WTC11 (cell line): ENCODE data around the gene CARMIL1.

Source experiments
- AFF4 ChIP-seq: sonication (generic); formaldehyde crosslinking; IDR thresholded peaks from 2 replicates; pipeline ENCODE4 v1.8.1; 2023; ENCODE audit warnings: mild to moderate bottlenecking, missing genetic modification reagents, borderline replicate concordance
- CBFB ChIP-seq: sonication (generic); formaldehyde crosslinking; IDR thresholded peaks from 2 replicates; pipeline ENCODE4 v1.8.1; 2022; ENCODE audit warnings: mild to moderate bottlenecking, low read depth, missing genetic modification reagents
- CDX4 ChIP-seq: fragments of 250-450 bp; sonication (Bioruptor Pico); IDR thresholded peaks from 2 replicates; pipeline ENCODE4 v1.9.0; 2021; ENCODE audit warnings: moderate library complexity, mild to moderate bottlenecking, inconsistent platforms, borderline replicate concordance
- CTCF ChIP-seq: fragments of 200-600 bp; IDR thresholded peaks from 2 replicates; pipeline ENCODE4 v1.8.0; 2022; ENCODE audit warnings: antibody characterized with exemption
- FOXJ3 ChIP-seq: sonication (generic); formaldehyde crosslinking; IDR thresholded peaks from 2 replicates; pipeline ENCODE4 v1.9.0; 2021; ENCODE audit warnings: missing genetic modification reagents, mild to moderate bottlenecking, borderline replicate concordance
- SMAD3 ChIP-seq: sonication (generic); formaldehyde crosslinking; IDR thresholded peaks from 2 replicates; pipeline ENCODE4 v1.8.0; 2022; ENCODE audit warnings: missing genetic modification reagents, mild to moderate bottlenecking, borderline replicate concordance
- ZMAT4 ChIP-seq: fragments of 250-450 bp; sonication (Bioruptor Pico); IDR thresholded peaks from 2 replicates; pipeline ENCODE4 v1.9.0; 2021; ENCODE audit warnings: mild to moderate bottlenecking
- ZNF232 ChIP-seq: sonication (generic); formaldehyde crosslinking; IDR thresholded peaks from 2 replicates; pipeline ENCODE4 v1.8.0; 2022; ENCODE audit warnings: mild to moderate bottlenecking, missing genetic modification reagents
- ZNF423 ChIP-seq: fragments of 250-450 bp; sonication (Bioruptor Pico); IDR thresholded peaks from 2 replicates; pipeline ENCODE4 v2.1.2; 2022; ENCODE audit warnings: mild to moderate bottlenecking, moderate library complexity

- TF ChIP-seq CTCF (no peak), ZNF423 (CRISPR knock-in tag) (no peak), FOXJ3 (CRISPR knock-in tag) (no peak), CBFB (CRISPR knock-in tag) (no peak), ZMAT4 (CRISPR knock-in tag) (no peak), SMAD3 (no peak), AFF4 (CRISPR knock-in tag) (no peak), CDX4 (CRISPR knock-in tag) (no peak), ZNF232 (CRISPR knock-in tag) (no peak)
Measured at GRCh38 chr6:25266456-25267100, 12.6 kb upstream of the CARMIL1 start.
